ENCODE results near the gene PDE7B.
A peak's percentile ranks its signal among the peaks of the same experiment; 100 is the strongest.

PDE7B gene

DNA sequence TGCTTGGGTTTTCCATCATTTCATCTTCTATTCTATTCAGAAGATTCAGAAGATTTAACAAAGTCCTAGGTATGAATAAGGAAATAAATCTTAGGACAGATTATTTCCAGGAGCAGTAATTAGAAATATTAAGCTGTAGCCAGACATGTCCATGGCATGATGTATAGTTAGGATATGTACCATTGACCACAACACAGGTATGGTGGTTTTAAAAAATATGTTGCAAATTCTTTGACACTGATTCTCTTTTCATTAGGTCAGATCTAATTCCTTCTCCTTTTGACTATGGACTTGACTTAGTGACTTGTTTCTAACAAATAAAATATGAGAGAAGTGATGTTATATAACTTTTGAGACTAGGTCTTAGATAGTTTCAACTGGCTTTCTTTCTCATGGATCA lies 23.5 kb upstream of the PDE7B start:
- DNase-seq (ENCODE audit: low read depth) = no peak
- H3K4me3 ChIP-seq (ENCODE audit: low read length) = no peak overlapping the region
- TF ChIP-seq, protein P1, sequence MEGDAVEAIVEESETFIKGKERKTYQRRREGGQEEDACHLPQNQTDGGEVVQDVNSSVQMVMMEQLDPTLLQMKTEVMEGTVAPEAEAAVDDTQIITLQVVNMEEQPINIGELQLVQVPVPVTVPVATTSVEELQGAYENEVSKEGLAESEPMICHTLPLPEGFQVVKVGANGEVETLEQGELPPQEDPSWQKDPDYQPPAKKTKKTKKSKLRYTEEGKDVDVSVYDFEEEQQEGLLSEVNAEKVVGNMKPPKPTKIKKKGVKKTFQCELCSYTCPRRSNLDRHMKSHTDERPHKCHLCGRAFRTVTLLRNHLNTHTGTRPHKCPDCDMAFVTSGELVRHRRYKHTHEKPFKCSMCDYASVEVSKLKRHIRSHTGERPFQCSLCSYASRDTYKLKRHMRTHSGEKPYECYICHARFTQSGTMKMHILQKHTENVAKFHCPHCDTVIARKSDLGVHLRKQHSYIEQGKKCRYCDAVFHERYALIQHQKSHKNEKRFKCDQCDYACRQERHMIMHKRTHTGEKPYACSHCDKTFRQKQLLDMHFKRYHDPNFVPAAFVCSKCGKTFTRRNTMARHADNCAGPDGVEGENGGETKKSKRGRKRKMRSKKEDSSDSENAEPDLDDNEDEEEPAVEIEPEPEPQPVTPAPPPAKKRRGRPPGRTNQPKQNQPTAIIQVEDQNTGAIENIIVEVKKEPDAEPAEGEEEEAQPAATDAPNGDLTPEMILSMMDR (conservative IDR thresholded peaks at IDR 0.05; ENCODE audit: low read depth, low read length) = no peak

DNA sequence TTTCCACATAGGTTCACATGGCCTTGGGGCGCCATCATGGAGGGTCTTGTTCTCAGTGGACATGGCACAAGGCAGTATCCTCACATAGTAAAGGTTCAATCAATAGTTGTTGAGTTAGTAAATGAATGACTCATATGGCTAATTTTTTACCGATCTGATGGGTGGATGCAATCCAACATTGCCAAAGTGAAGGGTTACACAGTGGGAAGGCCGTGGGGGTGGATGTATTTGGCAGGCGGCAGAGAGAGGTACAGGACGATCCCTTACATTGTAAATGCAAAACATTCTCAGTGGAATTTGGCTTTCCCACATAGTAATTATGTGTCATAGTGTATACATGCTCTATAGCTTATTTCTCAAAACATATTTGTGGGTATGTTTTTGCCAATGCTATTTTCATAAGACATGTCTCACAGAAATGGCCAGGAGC lies 21.0 kb upstream of the PDE7B start:
- TF ChIP-seq, protein P1 (conservative IDR thresholded peaks at IDR 0.05; ENCODE audit: low read depth, low read length) = no peak
- DNase-seq (ENCODE audit: low read depth) = no peak

DNA sequence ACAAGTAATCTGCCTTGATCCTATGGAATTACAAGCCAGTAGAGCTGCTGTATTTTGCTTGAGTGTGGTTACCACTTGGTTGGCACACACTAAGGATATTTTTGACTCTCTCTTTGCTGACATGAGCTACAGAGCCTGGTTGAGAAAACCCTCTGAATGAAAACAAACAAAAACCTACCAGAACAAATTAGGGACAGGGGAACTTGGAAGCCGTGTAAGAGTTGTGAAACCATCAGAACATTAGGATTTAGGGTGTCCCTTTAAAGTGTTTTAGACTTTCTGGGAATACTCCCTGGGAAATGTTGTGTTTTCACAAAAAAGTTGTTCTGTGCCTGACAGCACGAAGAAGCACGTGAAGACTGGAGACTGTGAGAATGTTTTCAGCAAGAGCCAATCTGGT lies 20.5 kb upstream of the PDE7B start:
- TF ChIP-seq, protein P1 (conservative IDR thresholded peaks at IDR 0.05; ENCODE audit: low read depth, low read length) = no peak
- H3K4me3 ChIP-seq (ENCODE audit: low read length) = no peak overlapping the region

More for the DNA sequence above, 21.0 kb upstream of the PDE7B start:
- no peak overlapping the region for H3K4me3 ChIP-seq (ENCODE audit: low read length)

DNA sequence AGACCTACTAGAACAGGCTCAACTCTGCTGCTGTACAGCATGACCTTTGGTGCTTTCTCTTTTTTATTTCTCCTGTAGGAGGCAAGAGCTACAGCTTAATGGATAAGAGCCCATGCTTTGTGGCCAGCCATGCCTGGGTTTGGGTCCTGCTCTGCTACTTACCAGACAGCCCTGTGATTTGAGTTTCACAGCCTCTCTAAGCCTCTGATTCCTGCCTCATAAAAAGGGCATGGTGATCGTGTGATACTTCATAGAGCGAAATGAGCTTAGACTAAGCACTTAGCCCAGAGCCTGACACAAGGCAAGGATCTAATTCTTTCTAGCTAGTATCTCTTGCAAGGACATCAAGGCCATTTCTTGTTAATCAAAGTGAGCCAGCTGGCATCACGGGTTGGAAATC lies 19.3 kb upstream of the PDE7B start:
- peak; percentile 9 for DNase-seq (ENCODE audit: low read depth)
- TF ChIP-seq, protein P1 (conservative IDR thresholded peaks at IDR 0.05; ENCODE audit: low read depth, low read length) = no peak
- no peak overlapping the region for H3K4me3 ChIP-seq (ENCODE audit: low read length)

More for the DNA sequence above, 20.5 kb upstream of the PDE7B start:
- no peak for DNase-seq (ENCODE audit: low read depth)

DNA sequence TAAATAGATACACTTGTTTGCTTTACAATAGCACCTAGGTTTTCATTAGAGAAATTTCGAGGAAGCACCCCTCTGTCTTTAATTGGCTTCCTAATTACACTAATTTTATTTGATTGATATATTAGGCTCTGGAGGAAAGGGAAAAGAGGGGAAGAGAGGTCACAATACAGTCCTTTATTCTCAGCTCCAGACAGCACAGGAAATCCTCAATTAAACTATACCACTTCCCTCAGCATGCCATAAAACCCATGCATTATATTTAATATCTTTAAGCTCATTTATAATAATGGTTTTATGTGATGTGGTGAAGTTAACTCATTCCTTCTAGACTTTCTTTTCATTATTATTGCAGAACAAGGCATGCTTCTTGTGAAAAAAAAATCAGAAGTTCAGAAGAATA lies 17.7 kb upstream of the PDE7B start:
- H3K4me3 ChIP-seq (ENCODE audit: low read length) = no peak overlapping the region
- TF ChIP-seq, protein P1 (conservative IDR thresholded peaks at IDR 0.05; ENCODE audit: low read depth, low read length) = no peak
- no peak for DNase-seq (ENCODE audit: low read depth)

DNA sequence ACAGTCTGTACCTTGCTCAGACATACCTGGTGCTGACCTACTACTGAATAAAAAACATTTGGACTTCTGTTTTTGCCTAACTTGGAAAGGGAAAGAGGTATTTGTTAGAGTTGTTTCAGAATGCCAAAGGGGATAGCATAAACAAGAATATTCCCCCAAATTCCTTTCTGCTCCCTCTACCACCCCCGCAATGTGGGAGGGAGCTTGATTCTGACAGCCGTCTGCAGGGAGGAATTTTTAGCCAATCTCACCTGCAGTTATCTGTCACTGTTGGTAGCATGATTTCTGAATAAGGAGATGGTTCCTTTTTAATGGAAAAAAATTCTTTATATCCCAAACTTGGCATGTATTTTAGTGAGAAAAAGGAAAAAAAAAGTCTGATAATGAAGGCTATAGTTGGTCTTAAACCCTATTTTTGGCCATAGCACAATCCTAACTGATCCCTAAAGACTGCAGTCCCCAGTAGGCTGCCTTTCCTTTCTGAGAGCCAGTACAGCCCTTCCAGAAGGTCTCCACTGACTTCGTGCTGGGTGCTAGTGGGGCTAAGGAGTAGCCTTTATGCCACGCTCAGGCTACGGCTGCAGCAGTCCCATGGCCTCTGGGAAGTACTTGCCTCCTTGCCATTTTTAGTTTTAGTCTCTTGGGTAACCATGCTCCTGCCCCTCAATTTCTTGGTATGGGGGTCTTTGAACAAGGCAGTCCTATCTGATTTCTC lies 13.6 kb upstream of the PDE7B start:
- TF ChIP-seq, protein P1 (conservative IDR thresholded peaks at IDR 0.05; ENCODE audit: low read depth, low read length) = no peak
- no peak overlapping the region for H3K4me3 ChIP-seq (ENCODE audit: low read length)
- DNase-seq (ENCODE audit: low read depth) = no peak

DNA sequence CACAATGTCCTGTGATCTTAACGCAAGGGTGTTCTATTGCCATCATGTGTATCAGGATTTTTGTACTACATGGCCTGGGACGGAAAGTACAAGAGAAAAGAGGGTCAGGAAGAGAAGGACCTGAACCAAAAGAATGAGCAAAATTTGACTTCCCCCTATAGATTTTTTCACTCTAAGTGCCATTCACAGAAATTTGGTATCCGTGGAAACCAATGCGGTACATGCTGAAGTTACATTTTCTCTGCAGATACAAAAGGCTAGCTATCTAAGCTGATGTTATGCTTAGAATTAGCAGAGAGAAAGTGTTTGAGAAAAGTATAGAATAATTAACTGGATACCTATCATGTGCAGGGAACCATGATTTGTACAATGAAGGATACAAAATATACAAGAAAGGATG lies 12.4 kb upstream of the PDE7B start:
- H3K4me3 ChIP-seq (ENCODE audit: low read length) = no peak overlapping the region
- TF ChIP-seq, protein P1 (conservative IDR thresholded peaks at IDR 0.05; ENCODE audit: low read depth, low read length) = no peak
- no peak for DNase-seq (ENCODE audit: low read depth)

All from retinal pigment epithelial cell (primary cell).